ENCODE measurements around the gene ARNT2.
A peak's percentile ranks its signal among the peaks of the same experiment; 100 is the strongest.

The ARNT2 gene

DNA sequence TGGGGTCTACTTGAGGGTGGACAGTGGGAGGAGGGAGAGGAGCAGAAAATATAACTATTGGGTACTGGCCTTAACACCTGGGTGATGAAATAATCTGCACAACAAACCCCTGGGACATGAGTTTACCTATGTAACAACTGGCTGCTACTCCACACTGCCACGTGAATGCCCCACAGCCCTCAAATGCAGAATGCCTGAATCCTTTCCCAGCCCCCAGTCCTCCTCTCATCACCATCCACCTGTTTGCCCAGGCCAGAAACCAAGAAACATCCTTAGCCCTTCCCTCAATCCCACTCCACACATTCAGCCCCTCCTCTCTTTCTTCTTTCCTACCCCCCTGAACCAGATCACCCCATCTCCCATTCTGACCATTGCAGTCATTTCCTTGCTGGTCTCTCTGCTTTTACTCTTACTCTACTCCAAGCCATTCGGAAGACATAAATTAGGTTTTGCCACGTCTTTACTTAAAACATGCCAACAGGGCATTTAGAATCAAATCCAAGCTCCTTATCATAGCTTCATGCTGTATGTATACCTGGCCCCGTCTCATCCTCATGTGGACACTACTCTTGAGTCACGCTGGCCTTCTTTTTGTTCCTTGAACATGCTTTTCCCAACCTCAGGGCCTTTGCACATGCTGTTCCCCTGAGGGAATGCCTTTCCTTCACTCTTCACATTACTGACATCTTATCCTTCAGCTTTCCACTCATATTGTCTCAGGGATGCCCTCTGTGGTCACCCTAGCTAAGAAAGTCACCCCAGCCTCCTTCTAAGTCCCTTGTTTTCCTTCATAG is 153.5 kb downstream of the ARNT2 start:
- CTCF ChIA-PET: interaction anchor here (1.5 kb wide), 1 partner anchor 14 kb away, joined by 3 read pairs; no protein-coding TSS in a partner anchor
- Histone ChIP-seq H3K27ac (ENCODE audit: insufficient read depth in 1 of 2, low read depth in 1 of 2, low read length in 2 of 2, poor library complexity in 1 of 2, severe bottlenecking in 2 of 2) (no peak overlapping the region), H3K9me3 (ENCODE audit: control extremely low read depth in 1 of 5, control insufficient read depth in 4 of 5, insufficient read depth in 2 of 5, low read depth in 1 of 5, low read length in 4 of 5) (no peaks in the 10 kb centered on the region), H3K36me3 (ENCODE audit: control insufficient read depth in 4 of 4, insufficient read depth in 4 of 4, low read length in 3 of 4) (no peaks in the 10 kb centered on the region), H3K4me3 (ENCODE audit: control insufficient read depth in 1 of 7, extremely low read depth in 1 of 7, insufficient read depth in 4 of 7, low read depth in 2 of 7, low read length in 6 of 7) (no peak overlapping the region), H3K4me1 (ENCODE audit: control extremely low read depth in 1 of 4, control insufficient read depth in 4 of 4, insufficient read depth in 4 of 4, low read length in 3 of 4) (peaks cover 0 to 26% (median 13%) of the 10 kb centered on the region in 4 experiments), H3K27me3 (replicated peaks in 2 of 5; ENCODE audit: control insufficient read depth in 4 of 5, insufficient read depth in 5 of 5, low read length in 4 of 5) (no peaks in the 10 kb centered on the region)
- DNase-seq: no peak
- 95% methylated on average over 5 of the region's 5 CpGs for WGBS (ENCODE audit: insufficient coverage)
- POLR2A ChIA-PET: no interaction called here

DNA sequence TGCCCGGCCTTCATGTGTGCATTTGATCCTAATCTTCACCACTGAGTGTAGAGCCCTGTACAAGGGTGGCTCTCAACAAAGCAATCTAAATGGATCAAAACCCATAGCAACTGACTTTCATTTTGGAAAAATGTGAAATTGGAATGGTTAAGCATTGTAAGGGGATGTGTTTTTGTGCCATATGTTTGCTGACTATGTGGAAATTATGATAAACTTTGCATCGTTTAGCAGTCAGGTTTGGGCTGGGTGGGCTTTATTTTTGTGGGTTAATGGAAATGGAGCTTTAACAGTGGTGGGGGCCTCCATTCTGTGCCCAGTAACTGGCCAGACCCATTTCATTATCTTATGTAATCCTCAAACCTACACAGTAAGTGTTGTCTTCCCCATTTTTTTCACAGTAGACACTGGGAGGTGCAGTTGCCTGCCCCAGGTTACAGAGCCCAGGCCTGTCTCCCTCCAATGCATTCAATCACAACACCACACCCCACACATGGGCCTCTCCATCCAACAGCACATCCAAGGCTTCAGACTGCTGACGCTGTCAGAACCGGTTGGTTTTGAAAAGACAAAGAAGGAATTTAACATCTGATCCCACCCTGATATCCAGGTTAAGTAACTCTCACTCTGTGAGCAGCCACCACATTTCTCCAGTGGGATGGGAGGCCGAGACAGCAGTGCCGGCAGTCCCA is 154.6 kb downstream of the ARNT2 start:
- H3K36me3 ChIP-seq (ENCODE audit: control insufficient read depth in 4 of 4, insufficient read depth in 4 of 4, low read length in 3 of 4): no peaks in the 10 kb centered on the region
- ChIA-PET CTCF (interaction anchor here (1.5 kb wide), 1 partner anchor 15 kb away, joined by 3 read pairs; no protein-coding TSS in a partner anchor), POLR2A (no interaction called here)
- no peaks in the 10 kb centered on the region for H3K9me3 ChIP-seq (ENCODE audit: control extremely low read depth in 1 of 5, control insufficient read depth in 4 of 5, insufficient read depth in 2 of 5, low read depth in 1 of 5, low read length in 4 of 5)
- H3K4me1 ChIP-seq (ENCODE audit: control extremely low read depth in 1 of 4, control insufficient read depth in 4 of 4, insufficient read depth in 4 of 4, low read length in 3 of 4): peaks cover 0 to 27% (median 13%) of the 10 kb centered on the region in 4 experiments
- H3K27me3 ChIP-seq (replicated peaks in 2 of 5; ENCODE audit: control insufficient read depth in 4 of 5, insufficient read depth in 5 of 5, low read length in 4 of 5): no peaks in the 10 kb centered on the region
- no peak overlapping the region for H3K4me3 ChIP-seq (ENCODE audit: control insufficient read depth in 1 of 7, extremely low read depth in 1 of 7, insufficient read depth in 4 of 7, low read depth in 2 of 7, low read length in 6 of 7)
- DNase-seq: no peak
- 94% methylated on average over 6 of the region's 6 CpGs for WGBS (ENCODE audit: insufficient coverage)
- H3K27ac ChIP-seq (ENCODE audit: insufficient read depth in 1 of 2, low read depth in 1 of 2, low read length in 2 of 2, poor library complexity in 1 of 2, severe bottlenecking in 2 of 2): no peak overlapping the region

DNA sequence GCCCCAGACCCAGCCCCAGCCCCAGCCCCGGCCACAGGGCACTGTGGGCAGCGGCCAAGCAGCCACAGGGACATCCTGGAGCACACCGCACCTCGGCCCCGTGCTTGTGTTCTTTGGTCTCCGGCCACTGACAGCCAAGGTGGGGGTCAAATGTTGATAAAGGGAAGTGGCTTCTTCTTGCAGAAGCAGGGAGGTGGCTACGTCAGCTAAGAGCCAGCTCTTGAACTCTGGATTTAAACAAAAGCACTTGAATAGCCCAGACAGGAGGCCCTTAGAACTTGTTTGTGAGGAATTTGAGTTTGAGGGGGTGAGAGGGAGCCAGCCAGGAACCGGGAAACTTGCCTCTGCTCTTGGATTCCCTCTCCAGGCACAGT is 155.1 kb downstream of the ARNT2 start:
- H3K36me3 ChIP-seq (ENCODE audit: control insufficient read depth in 4 of 4, insufficient read depth in 4 of 4, low read length in 3 of 4): no peaks in the 10 kb centered on the region

GRCh38 chr15:80559761-80560160 is 155.6 kb downstream of the ARNT2 start:
- Histone ChIP-seq H3K4me1 (ENCODE audit: control extremely low read depth in 1 of 4, control insufficient read depth in 4 of 4, insufficient read depth in 4 of 4, low read length in 3 of 4) (peaks cover 0 to 27% (median 13%) of the 10 kb centered on the region in 4 experiments), H3K27me3 (replicated peaks in 2 of 5; ENCODE audit: control insufficient read depth in 4 of 5, insufficient read depth in 5 of 5, low read length in 4 of 5) (no peaks in the 10 kb centered on the region), H3K36me3 (ENCODE audit: control insufficient read depth in 4 of 4, insufficient read depth in 4 of 4, low read length in 3 of 4) (no peaks in the 10 kb centered on the region), H3K9me3 (ENCODE audit: control extremely low read depth in 1 of 5, control insufficient read depth in 4 of 5, insufficient read depth in 2 of 5, low read depth in 1 of 5, low read length in 4 of 5) (no peaks in the 10 kb centered on the region), H3K27ac (ENCODE audit: insufficient read depth in 1 of 2, low read depth in 1 of 2, low read length in 2 of 2, poor library complexity in 1 of 2, severe bottlenecking in 2 of 2) (no peak overlapping the region), H3K4me3 (ENCODE audit: control insufficient read depth in 1 of 7, extremely low read depth in 1 of 7, insufficient read depth in 4 of 7, low read depth in 2 of 7, low read length in 6 of 7) (no peak overlapping the region)
- ChIA-PET POLR2A (interaction anchor here (0.6 kb wide), 1 partner anchor 182 kb away, joined by 3 read pairs; no protein-coding TSS in a partner anchor), CTCF (interaction anchor here (1.0 kb wide), 1 partner anchor 217 kb away, joined by 3 read pairs; no protein-coding TSS in a partner anchor)
- WGBS (ENCODE audit: insufficient coverage): 98% methylated on average over 6 of the region's 6 CpGs
- no peak for DNase-seq

More for the DNA sequence above, 155.1 kb downstream of the ARNT2 start:
- Histone ChIP-seq H3K27ac (ENCODE audit: insufficient read depth in 1 of 2, low read depth in 1 of 2, low read length in 2 of 2, poor library complexity in 1 of 2, severe bottlenecking in 2 of 2) (no peak overlapping the region), H3K4me1 (ENCODE audit: control extremely low read depth in 1 of 4, control insufficient read depth in 4 of 4, insufficient read depth in 4 of 4, low read length in 3 of 4) (peaks cover 0 to 27% (median 13%) of the 10 kb centered on the region in 4 experiments), H3K27me3 (replicated peaks in 2 of 5; ENCODE audit: control insufficient read depth in 4 of 5, insufficient read depth in 5 of 5, low read length in 4 of 5) (no peaks in the 10 kb centered on the region), H3K9me3 (ENCODE audit: control extremely low read depth in 1 of 5, control insufficient read depth in 4 of 5, insufficient read depth in 2 of 5, low read depth in 1 of 5, low read length in 4 of 5) (no peaks in the 10 kb centered on the region), H3K4me3 (ENCODE audit: control insufficient read depth in 1 of 7, extremely low read depth in 1 of 7, insufficient read depth in 4 of 7, low read depth in 2 of 7, low read length in 6 of 7) (no peak overlapping the region)
- ChIA-PET CTCF (no interaction called here), POLR2A (no interaction called here)
- WGBS (ENCODE audit: insufficient coverage): 71% methylated on average over 8 of the region's 8 CpGs
- peak in 2 of 3 donors; percentile 16 to 26 for DNase-seq

- H3K36me3 ChIP-seq (ENCODE audit: control insufficient read depth in 4 of 4, insufficient read depth in 4 of 4, low read length in 3 of 4): no peaks in the 10 kb centered on the region
- no peaks in the 10 kb centered on the region for H3K9me3 ChIP-seq (ENCODE audit: control extremely low read depth in 1 of 5, control insufficient read depth in 4 of 5, insufficient read depth in 2 of 5, low read depth in 1 of 5, low read length in 4 of 5)
- POLR2A ChIA-PET: interaction anchor here (0.6 kb wide), 1 partner anchor 181 kb away, joined by 3 read pairs; no protein-coding TSS in a partner anchor
- no peaks in the 10 kb centered on the region for H3K27me3 ChIP-seq (replicated peaks in 2 of 5; ENCODE audit: control insufficient read depth in 4 of 5, insufficient read depth in 5 of 5, low read length in 4 of 5)
- 48% methylated on average over 8 of the region's 10 CpGs for WGBS (ENCODE audit: insufficient coverage)
- peaks cover 0 to 27% (median 13%) of the 10 kb centered on the region in 4 experiments for H3K4me1 ChIP-seq (ENCODE audit: control extremely low read depth in 1 of 4, control insufficient read depth in 4 of 4, insufficient read depth in 4 of 4, low read length in 3 of 4)
- H3K4me3 ChIP-seq (ENCODE audit: control insufficient read depth in 1 of 7, extremely low read depth in 1 of 7, insufficient read depth in 4 of 7, low read depth in 2 of 7, low read length in 6 of 7): no peak overlapping the region
- peak in 2 of 3 donors; percentile 74 to 88 for DNase-seq
- CTCF ChIA-PET: interaction anchor here (1.0 kb wide), 1 partner anchor 216 kb away, joined by 3 read pairs; no protein-coding TSS in a partner anchor
- no peak overlapping the region for H3K27ac ChIP-seq (ENCODE audit: insufficient read depth in 1 of 2, low read depth in 1 of 2, low read length in 2 of 2, poor library complexity in 1 of 2, severe bottlenecking in 2 of 2)
These were observed 156.6 kb downstream of the ARNT2 start for GRCh38 chr15:80560601-80561400.

DNA sequence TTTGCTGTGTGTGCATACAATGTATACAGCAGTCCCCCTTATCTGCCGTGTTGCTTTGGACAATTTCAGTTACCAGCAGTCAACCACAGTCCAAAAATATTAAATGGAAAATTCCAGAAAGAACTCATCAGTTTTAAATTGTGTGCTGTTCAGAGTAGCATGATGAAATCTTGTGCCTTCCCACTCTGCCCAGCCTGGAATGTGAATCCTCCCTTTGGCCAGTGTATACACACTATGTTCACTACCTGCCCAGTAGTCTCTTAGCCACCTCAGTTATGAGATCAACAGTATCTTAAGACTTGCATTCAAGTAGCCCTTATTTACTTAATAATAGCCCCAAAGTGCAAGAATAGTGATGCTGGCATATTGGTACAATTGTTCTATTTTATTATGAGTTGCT is 157.3 kb downstream of the ARNT2 start:
- no peaks in the 10 kb centered on the region for H3K9me3 ChIP-seq (ENCODE audit: control extremely low read depth in 1 of 5, control insufficient read depth in 4 of 5, insufficient read depth in 2 of 5, low read depth in 1 of 5, low read length in 4 of 5)
- DNase-seq: no peak
- no peaks in the 10 kb centered on the region for H3K36me3 ChIP-seq (ENCODE audit: control insufficient read depth in 4 of 4, insufficient read depth in 4 of 4, low read length in 3 of 4)
- ChIA-PET POLR2A (no interaction called here), CTCF (no interaction called here)
- WGBS (ENCODE audit: insufficient coverage): no CpG with 5 or more reads among the region's 1 CpG
- no peak overlapping the region for H3K4me3 ChIP-seq (ENCODE audit: control insufficient read depth in 1 of 7, extremely low read depth in 1 of 7, insufficient read depth in 4 of 7, low read depth in 2 of 7, low read length in 6 of 7)
- H3K27ac ChIP-seq (ENCODE audit: insufficient read depth in 1 of 2, low read depth in 1 of 2, low read length in 2 of 2, poor library complexity in 1 of 2, severe bottlenecking in 2 of 2): no peak overlapping the region
- H3K27me3 ChIP-seq (replicated peaks in 2 of 5; ENCODE audit: control insufficient read depth in 4 of 5, insufficient read depth in 5 of 5, low read length in 4 of 5): peaks cover 0 to 2% (median 0%) of the 10 kb centered on the region in 5 experiments
- H3K4me1 ChIP-seq (ENCODE audit: control extremely low read depth in 1 of 4, control insufficient read depth in 4 of 4, insufficient read depth in 4 of 4, low read length in 3 of 4): peaks cover 0 to 27% (median 13%) of the 10 kb centered on the region in 4 experiments
